SK-N-SH treated with all-trans-retinoic acid at 6 μM for 48 hours (cell line): ENCODE measurements around the gene PLXNA4.
A peak's percentile ranks its signal among the peaks of the same experiment; 100 is the strongest.

Experiments used
- CREB5 ChIP-seq: fragments of 250-450 bp; sonication (Bioruptor Pico); IDR thresholded peaks from 2 replicates; pipeline ENCODE4 v1.5.1; 2020; ENCODE audit warnings: low read depth, mild to moderate bottlenecking, moderate library complexity
- ESRRG ChIP-seq: fragments of 250-450 bp; sonication (Bioruptor Pico); IDR thresholded peaks from 2 replicates; pipeline ENCODE4 v1.6.1; 2021; ENCODE audit warnings: mild to moderate bottlenecking
- PATZ1 ChIP-seq: fragments of 250-450 bp; sonication (Bioruptor Pico); IDR thresholded peaks from 2 replicates; pipeline ENCODE4 v1.8.0; 2020; ENCODE audit warnings: mild to moderate bottlenecking, moderate library complexity, borderline replicate concordance
- PPARA ChIP-seq: fragments of 250-450 bp; sonication (Bioruptor Pico); IDR thresholded peaks from 2 replicates; pipeline ENCODE4 v1.5.0; 2020; ENCODE audit warnings: mild to moderate bottlenecking, borderline replicate concordance
- TCF4 ChIP-seq: fragments of 250-450 bp; sonication (Bioruptor Pico); IDR thresholded peaks from 2 replicates; pipeline ENCODE4 v1.8.0; 2021; ENCODE audit warnings: mild to moderate bottlenecking, moderate library complexity, borderline replicate concordance
- ZFP3 ChIP-seq: fragments of 250-450 bp; sonication (Bioruptor Pico); IDR thresholded peaks from 2 replicates; pipeline ENCODE4 v1.5.0; 2020; ENCODE audit warnings: mild to moderate bottlenecking, moderate library complexity

GRCh38 chr7:132488634-132489302 lies 87.5 kb downstream of the PLXNA4 start:
- no peak for TF ChIP-seq ESRRG (CRISPR knock-in tag)
- TF ChIP-seq CREB5 (CRISPR knock-in tag): no peak
- no peak for TF ChIP-seq ZFP3 (CRISPR knock-in tag)
- TF ChIP-seq TCF4: peak; percentile 75
- TF ChIP-seq PATZ1 (CRISPR knock-in tag): no peak
- TF ChIP-seq PPARA (CRISPR knock-in tag): no peak
